ENCODE data around the gene TMX4.
"Not testable (repeated sequence)": the region's sequence is repeated elsewhere in the genome, so short reads cannot be mapped to it uniquely, and the experiment has no call there.

TMX4 gene

GRCh38 chr20:7967199-7967844, 52.2 kb downstream of the TMX4 start:
- DNase-seq (ENCODE audit: low read depth) = peak; percentile 35

GRCh38 chr20:7966176-7966575, 53.4 kb downstream of the TMX4 start:
- no peak for DNase-seq (ENCODE audit: low read depth)

DNA sequence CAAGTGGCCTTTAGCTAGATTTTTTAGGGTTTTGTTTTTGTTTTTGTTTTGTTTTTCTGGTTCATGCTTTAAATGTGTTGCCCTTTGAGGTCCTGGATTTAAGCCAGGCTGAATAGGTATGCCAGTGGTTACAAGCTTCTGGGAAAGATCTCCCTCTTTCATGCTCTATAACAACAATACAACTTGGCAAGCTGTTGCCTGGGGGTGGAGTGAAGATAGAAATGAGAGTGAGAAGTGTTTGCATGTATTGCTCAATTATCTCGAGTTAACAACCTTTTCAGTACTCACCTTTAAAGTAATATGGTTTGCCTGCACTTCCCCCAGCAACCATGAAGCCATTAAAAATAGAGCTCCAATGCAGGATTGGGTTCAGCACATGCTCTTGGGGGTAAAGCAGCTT, 60.1 kb downstream of the TMX4 start:
- no peak for DNase-seq (ENCODE audit: low read depth)

DNA sequence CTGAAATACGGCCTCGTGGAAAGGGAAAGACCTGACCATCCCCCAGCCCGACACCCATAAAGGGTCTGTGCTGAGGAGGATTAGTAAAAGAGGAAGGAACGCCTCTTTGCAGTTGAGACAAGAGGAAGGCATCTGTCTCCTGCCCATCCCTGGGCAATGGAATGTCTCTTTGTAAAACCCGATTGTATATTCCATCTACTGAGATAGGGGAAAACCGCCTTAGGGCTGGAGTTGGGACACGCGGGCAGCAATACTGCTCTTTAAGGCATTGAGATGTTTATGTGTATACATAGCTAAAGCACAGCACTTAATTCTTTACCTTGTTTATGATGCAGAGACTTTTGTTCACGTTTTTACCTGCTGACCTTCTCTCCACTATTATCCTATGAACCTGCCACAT, 63.0 kb downstream of the TMX4 start:
- DNase-seq (ENCODE audit: low read depth) = not testable (repeated sequence)

DNA sequence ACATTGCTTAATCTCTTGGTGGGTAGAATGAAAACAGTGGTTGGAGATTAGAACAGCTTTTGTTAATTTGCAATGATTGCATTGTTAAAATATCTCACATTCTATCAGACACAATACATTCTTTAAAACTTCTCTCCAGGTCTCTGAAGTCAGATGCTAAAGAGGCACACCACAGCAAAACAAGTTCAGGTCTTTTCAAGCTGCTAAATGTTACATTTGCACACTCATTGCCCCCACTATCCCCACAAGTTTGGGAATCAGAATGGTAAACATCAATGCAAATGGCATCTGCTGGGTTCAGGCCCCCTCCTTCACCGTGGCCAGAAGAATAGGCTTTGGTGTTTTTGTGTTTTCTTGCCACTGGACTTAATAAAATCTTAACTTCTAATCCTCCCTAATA, 69.2 kb downstream of the TMX4 start:
- no peak for DNase-seq (ENCODE audit: low read depth)

GRCh38 chr20:7943891-7944290, 75.7 kb downstream of the TMX4 start:
- DNase-seq (ENCODE audit: low read depth) = no peak

DNA sequence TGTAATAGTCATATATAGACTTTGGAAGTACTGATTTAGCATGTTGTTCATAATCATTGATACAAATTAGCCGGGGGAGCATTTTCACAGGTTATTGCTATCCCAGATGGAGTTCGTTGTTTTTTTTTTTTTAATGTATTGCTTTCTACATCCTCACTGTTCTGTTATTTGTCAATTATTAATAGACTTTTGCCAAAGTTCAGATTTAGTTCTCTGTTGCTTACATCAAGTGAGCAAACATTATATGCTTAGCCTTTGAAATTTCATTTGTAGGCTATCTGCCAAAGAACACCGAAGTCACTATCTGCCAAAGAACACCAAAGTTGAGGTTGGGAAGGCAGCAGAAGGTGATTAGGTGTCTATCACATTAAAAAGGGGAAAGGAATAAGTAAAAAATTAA, 79.2 kb downstream of the TMX4 start, which contains the start of gene HAO1:
TSS of gene HAO1 (minus strand) at position 118 of the 400 bp plus-strand sequence. CDS start at position 82, 36 bp downstream.
- no peak for DNase-seq (ENCODE audit: low read depth)

GRCh38 chr20:7939663-7940062, 79.9 kb downstream of the TMX4 start:
- DNase-seq (ENCODE audit: low read depth) = no peak

DNA sequence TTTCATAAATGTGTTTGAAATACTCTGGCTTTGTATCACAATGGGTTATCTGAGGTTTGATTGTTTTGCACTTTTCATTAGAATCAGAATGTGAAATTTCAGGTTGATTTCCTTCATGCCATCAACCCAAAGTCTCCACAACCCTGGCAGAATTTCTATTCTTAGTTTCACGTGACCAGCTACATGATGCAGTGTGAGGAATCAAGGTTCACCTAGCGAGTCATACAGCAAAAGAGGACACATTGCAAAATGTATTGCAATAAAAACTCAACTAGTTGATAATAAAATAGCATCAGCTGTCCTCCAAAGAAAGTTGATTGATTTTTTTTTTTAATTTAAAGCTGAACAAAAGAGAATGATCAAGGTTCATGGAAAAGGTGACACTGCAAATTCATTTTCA, 81.5 kb downstream of the TMX4 start:
- DNase-seq (ENCODE audit: low read depth) = no peak

- no peak for DNase-seq (ENCODE audit: low read depth)
Observed at GRCh38 chr20:7937328-7937727, 82.2 kb downstream of the TMX4 start.

GRCh38 chr20:7935027-7935551, 84.5 kb downstream of the TMX4 start:
- DNase-seq (ENCODE audit: low read depth) = no peak

GRCh38 chr20:7933346-7933745, 86.2 kb downstream of the TMX4 start:
- no peak for DNase-seq (ENCODE audit: low read depth)

DNA sequence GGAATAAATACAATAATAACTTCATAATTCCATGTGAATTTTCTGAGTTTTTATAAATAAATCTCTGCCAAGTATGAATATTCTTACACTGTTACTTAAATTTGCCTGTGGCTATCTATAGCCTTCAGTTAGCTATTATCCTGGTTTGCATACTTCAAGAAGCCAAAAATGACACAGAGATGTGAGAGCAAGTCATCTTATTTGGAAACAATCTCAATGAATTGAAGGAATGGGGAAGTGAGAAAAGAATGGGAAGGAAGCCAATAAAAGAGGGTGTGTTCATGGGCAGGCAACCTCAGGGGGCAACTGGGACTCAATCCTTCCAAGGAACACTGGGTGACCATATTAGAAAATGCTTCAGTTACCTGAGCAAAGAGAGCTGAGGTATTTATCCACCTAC, 89.2 kb downstream of the TMX4 start:
- DNase-seq (ENCODE audit: low read depth) = no peak

Data from HS-27A (cell line).